ENCODE data around the gene ZNF281.
"Not testable (repeated sequence)": the region's sequence is repeated elsewhere in the genome, so short reads cannot be mapped to it uniquely, and the experiment has no call there.

Gene ZNF281

DNA sequence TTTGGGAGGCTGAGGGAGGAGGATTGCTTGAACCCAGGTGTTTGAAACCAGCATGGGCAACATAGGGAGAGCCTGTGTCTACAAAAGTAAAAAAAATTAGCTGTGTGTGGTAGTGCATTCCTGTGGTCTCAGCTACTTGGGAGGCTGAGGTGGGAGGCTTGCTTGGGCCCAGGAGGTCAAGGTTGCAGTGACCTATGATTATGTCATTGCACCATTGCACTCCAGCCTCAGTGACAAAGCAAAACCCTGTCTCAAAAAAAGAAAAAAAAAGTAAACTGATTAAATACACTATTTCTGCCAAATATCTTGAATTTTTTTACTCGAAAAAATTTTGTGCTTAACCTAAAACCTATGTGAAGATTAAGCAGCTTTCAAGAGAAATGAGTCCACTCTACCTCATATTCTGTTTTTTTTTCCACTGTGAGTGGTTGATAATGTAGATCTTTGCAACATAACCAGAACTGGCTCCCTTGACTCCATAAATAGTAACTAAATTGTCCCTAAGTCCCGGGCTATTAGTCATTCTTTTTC, 19.4 kb upstream of the ZNF281 start:
- in situ Hi-C loops (cut with MboI; ENCODE audit: low sequenced_read_pairs): no loop called here

- in situ Hi-C loops (cut with MboI; ENCODE audit: low sequenced_read_pairs): no loop called here
Measured at GRCh38 chr1:200428482-200429205, 18.8 kb upstream of the ZNF281 start.

DNA sequence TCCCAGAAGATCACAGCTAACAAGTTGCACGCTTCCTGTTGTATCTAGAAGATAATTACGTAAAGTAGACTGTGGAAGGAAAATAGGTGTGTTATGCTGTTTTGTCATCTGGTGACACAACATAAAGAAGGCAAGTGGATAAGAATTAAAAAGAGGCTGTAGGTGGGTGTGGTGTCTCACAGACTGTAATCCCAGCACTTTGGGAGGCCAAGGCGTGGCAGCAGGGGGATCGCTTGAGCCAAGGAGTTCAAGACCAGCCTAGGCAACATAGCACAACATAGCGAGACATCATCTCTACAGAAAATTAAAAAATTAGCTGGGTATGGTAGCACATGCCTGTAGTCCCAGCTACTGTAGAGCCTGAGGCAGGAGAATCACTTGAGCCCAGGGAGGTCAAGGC, 17.9 kb upstream of the ZNF281 start:
- in situ Hi-C loops (cut with MboI; ENCODE audit: low sequenced_read_pairs): no loop called here

GRCh38 chr1:200426196-200426595, 16.4 kb upstream of the ZNF281 start:
- in situ Hi-C loops (cut with MboI; ENCODE audit: low sequenced_read_pairs): no loop called here

DNA sequence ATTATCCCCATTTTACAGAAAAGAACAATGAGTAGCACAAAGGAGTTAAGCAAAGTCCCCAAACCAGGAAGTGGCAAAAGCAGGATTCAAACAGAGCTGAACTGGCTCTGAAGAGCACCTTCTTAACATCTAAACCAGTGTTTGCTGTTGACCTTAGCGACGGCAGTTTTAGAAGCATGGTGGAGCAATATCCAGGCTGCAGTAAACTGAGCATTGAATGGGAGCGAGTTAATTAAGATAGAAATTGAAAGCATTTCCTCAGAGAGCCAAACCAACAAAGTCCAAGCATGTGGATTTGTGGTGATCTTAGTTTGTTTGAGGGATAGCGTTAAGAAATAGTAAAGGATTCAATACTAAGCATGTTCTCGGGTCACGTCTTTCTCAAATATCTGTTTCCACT, 13.4 kb upstream of the ZNF281 start:
- in situ Hi-C loops (cut with MboI; ENCODE audit: low sequenced_read_pairs): no loop called here

DNA sequence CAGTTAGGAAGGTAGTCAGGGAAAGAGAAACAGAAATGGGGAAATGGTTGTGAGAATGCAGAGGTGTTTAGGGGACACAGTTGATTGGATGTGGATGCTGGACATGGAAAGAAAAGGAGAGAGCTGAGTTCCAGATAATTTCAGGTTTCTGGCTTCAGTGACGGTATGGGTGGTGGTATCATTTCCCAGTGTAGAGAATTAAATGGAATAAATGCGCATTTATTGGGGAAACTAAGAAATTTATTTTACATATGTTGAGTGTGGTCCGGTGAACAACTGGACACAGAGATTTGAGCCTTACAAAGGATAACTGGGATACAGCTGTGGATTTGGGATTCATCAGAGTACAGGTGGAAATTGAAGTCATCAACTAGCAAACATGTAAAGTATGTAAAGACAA, 12.4 kb upstream of the ZNF281 start:
- in situ Hi-C loops (cut with MboI; ENCODE audit: low sequenced_read_pairs): no loop called here

DNA sequence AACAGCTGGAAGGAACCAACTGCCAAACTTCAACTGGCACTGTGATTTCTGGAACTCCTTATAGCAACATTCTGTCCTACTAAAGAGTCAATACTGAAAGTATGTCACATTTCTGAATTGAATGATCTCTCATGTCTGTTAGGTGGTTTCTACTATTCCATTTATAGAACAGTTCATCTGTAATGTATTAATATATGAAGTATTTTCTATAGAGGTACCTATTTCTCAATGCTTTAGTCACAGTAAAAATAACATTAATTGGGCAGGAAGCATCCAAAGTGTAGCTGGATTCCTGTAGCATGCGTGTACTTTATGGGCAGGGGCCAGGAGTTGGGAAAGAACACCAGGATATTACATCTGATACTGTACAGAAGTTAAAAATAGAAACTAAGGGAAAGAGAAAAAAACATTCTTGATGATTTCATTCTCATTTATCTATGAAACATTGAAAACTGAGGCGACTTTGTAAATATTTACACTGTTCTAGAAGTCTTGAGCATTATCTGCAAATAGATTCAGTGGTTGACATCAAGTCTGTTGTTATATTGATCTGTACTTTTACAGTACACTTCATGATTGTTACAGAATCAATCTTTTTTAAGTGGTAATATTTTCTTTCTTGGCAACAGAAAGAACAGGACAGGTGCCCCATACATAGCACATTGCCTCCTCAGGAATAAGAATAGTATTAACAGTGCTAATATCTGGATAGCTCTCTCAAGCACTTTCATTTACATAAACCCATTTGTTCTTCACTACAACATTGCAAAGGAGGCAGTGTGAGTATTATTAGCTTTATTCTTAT, 6.2 kb upstream of the ZNF281 start:
- in situ Hi-C loops (cut with MboI; ENCODE audit: low sequenced_read_pairs): no loop called here

GRCh38 chr1:200415227-200415626, 5.4 kb upstream of the ZNF281 start:
- in situ Hi-C loops (cut with MboI; ENCODE audit: low sequenced_read_pairs): no loop called here

- in situ Hi-C loops (cut with MboI; ENCODE audit: low sequenced_read_pairs): no loop called here
Measured at GRCh38 chr1:200414657-200415056, 4.8 kb upstream of the ZNF281 start.

- in situ Hi-C loops (cut with MboI; ENCODE audit: low sequenced_read_pairs): not testable (repeated sequence)
Measured at GRCh38 chr1:200413766-200414165, 3.9 kb upstream of the ZNF281 start.

DNA sequence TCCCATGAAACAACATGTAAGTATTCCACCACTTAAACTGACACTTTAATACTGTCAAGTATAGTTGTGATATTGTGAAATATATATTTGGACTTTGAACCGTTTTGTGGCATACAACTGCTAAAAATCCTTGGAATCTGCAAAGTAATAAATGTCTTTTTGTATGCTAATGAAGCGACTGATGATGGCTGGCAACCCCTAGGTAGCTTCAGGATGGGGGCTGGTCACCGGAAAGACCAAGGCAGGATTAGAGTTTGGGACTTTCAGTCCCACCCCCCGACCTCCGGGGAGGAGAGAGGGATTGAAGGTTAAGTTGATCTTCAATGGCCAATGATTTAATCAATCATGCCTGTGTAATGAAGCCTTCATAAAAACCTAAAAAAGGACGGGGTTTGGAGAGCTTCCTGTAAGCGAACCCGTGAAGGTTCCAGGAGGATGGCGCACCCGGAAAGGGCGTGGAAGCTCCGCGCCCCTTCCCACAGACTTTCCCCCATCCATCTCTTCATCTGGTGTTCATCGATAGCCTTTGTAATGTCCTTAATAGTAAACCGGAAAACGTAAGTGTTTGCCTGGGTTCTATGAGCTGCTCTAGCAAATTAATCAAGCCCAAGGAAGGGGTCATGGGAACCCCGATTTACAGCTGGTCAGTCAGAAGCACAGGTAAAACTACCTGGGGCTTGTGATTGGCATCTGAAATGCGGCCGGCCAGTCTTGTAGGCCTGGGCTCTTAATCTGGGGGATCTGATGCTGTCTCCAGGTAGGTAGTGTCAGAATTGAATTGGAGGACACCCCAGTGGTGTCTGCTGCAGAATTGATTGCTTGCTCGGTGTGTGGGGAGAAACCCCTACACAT, 1.8 kb upstream of the ZNF281 start:
- in situ Hi-C loops (cut with MboI; ENCODE audit: low sequenced_read_pairs): no loop called here

DNA sequence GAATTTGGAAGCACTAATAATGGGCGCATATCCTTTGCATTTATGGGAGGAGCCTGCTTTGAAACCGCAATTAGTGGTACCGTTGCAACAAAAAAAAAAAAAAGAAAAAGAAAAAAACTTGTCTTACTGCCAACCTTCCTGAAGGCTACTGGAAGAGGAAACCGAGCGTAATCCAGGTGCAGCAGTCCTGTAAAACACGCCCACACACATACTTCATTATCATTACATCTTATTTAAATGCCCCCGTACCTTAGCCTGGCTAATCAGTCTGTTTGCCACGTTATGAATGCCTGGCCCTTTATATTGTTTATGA, 686 bp upstream of the ZNF281 start:
- in situ Hi-C loops (cut with MboI; ENCODE audit: low sequenced_read_pairs): no loop called here

DNA sequence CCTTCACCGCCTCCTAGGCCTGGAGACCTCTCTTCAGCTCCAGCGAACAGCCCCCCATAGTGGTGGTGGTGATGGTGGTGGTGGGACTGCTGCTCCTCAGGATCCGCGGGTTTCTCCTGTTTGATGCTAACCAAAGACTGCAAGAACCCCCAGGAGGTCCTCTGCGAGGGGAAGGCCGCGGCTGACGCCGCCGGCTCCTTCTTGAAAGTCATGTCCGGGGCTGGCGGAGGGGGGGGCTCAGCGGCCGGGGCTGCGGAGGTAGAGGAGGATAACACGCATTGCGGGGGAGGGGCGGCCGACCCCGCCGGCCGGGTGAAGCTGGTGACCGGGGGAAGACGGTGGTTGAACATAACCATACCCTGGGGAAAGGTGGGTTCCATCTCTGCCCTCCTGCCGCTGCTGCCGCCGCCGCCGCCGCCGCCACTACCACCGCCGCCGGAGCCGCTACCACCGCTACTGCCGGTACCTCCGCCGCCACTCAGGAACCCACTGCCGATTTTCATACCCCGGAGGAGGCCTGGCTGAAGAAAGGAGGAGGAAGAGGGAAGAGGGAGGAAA, 554 bp downstream of the ZNF281 start:
- in situ Hi-C loops (cut with MboI; ENCODE audit: low sequenced_read_pairs): no loop called here

- in situ Hi-C loops (cut with MboI; ENCODE audit: low sequenced_read_pairs): no loop called here
Measured at GRCh38 chr1:200406161-200406797, 3.6 kb downstream of the ZNF281 start.

GRCh38 chr1:200405264-200405663, 4.6 kb downstream of the ZNF281 start:
- in situ Hi-C loops (cut with MboI; ENCODE audit: low sequenced_read_pairs): no loop called here

- in situ Hi-C loops (cut with MboI; ENCODE audit: low sequenced_read_pairs): no loop called here
Measured at GRCh38 chr1:200401708-200402107, 8.1 kb downstream of the ZNF281 start.

- in situ Hi-C loops (cut with MboI; ENCODE audit: low sequenced_read_pairs): no loop called here
Measured at GRCh38 chr1:200401263-200401662, 8.6 kb downstream of the ZNF281 start.

GRCh38 chr1:200400556-200400955, 9.3 kb downstream of the ZNF281 start:
- in situ Hi-C loops (cut with MboI; ENCODE audit: low sequenced_read_pairs): no loop called here

GRCh38 chr1:200399860-200400259, 10.0 kb downstream of the ZNF281 start:
- in situ Hi-C loops (cut with MboI; ENCODE audit: low sequenced_read_pairs): no loop called here

DNA sequence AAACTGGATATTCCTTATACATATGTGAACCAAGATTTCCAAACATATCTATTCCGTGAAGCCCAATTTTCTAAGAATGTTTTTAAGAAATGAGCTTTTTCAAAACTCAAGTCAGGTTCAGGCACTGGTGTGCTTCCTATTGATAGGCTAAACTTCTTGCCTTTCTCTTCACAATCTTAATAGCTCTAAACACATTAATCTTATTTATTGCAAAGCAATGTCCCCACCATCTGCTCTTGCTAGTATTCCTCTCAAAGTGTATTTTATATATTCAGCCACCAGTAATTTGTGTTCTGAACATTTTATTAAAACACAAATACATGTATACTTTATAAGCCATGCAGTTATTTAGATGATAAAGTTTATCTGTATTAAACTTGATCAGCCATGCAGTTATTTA, 11.5 kb downstream of the ZNF281 start:
- in situ Hi-C loops (cut with MboI; ENCODE audit: low sequenced_read_pairs): no loop called here

Measured in HL-60/S4 (cell line).